Epidermal melanocyte (primary cell): ENCODE data around the gene NETO2.
"Not testable (repeated sequence)": the region's sequence is repeated elsewhere in the genome, so short reads cannot be mapped to it uniquely, and the experiment has no call there.

Experiments
- DNase-seq: peaks from one replicate; pipeline ENCODE4 v3.0.0; 2011; ENCODE audit warnings: low spot score; ENCODE audit not compliant: insufficient read length

Gene NETO2

DNA sequence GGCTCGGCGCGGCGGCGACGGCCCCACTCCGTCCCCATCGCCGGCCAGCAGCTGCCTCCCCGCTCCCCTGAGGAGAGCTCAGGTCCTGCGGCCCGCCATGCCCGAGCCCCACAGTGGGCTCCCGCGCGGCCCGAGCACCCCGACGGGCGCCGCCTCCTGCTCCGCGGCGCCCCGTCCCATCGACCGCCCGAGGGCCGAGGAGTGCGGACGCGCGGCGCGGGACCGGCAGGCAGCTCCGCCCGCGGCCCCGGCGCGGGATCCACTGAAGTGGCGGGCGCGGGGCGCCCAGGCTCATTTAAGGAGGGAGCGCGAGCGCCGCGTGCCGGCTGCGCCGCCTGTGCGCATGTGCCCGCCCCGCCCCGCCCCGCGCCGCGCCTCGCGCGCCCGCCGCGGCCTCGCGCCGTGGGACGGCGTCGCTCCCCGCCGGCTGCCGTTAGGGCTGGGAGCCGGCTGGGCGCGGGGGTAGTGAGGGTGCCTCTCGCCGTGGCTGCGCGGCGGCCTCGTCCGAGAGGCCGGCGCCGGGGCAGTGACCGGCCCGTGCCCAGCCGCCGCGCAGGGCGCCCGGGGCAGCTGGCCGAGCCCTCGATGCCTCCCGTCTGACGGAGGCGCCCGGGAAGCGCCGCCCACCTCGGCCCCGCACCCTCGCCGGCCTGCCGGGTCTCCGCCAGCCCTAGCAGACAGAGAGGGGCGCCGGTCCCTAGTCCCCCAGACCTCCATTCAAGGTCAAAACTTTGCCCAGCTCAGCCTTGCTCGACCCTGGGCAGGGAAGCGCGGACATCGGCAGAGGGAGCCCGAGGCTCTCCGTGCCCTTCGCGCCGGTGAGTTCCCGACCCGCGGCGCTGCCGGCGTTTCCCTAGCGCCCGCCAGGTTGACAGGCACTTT lies at the start of gene NETO2:
Gene NETO2, minus strand, starts transcription at position 269 of the 882 bp plus-strand sequence. CDS start 333 bp downstream, outside the sequence.
- no peak for DNase-seq

GRCh38 chr16:47182318-47182717 lies 38.6 kb upstream of the NETO2 start:
- DNase-seq, result no peak

DNA sequence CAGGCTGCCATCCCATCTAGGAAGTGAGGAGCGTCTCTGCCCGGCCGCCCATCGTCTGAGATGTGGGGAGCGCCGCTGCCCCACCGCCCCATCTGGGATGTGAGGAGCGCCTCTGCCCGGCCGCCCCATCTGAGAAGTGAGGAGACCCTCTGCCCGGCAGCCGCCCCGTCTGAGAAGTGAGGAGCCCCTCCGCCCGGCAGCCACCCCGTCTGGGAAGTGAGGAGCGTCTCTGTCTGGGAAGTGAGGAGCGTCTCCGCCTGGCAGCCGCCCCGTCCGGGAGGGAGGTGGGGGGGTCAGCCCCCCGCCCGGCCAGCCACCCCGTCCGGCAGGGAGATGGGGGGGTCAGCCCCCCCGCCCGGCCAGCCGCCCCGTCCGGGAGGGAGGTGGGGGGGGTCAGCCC lies 37.3 kb upstream of the NETO2 start:
- DNase-seq, result not testable (repeated sequence)

- DNase-seq, result no peak
These were observed 36.3 kb upstream of the NETO2 start for GRCh38 chr16:47180073-47180472.

DNA sequence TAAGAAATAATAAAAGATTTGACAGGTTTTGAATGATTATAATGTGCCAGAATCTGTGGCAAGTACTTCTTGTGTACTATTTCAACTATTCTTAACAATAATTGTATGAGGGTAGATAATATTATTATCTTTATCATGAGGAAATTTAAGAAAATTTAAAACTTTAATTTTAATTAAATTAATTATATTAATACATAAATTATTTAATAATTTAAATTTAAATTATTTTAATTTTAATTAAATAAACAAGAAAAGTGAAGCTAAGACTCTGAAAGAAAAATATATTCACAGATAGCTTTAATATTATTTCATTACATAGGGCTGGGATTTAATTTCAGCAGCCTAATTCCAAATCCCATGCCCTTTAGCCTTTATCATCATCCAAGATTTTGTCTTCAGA lies 31.4 kb upstream of the NETO2 start:
- no peak for DNase-seq

- no peak for DNase-seq
These were observed 19.1 kb upstream of the NETO2 start for GRCh38 chr16:47162670-47163420.

- no peak for DNase-seq
These were observed 17.7 kb upstream of the NETO2 start for GRCh38 chr16:47161464-47161863.

DNA sequence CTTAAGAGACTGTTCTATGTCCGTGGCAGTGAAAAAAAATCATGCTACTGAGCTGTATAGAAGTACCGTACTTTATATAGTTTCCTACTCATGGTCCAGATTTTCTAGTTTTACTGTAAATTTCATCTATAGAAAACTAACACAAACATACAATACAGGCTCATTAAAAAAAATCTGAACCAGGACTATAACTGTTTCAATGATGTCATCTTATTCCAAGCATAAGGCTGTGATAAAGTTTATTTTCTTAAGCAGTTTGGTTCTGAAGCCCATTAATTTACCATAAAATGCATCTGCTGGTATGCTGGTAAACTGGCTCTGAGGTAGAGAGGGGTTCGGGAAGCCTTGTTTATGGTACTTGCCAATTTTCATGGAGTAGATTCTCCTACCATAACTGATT lies 16.7 kb upstream of the NETO2 start:
- no peak for DNase-seq

DNA sequence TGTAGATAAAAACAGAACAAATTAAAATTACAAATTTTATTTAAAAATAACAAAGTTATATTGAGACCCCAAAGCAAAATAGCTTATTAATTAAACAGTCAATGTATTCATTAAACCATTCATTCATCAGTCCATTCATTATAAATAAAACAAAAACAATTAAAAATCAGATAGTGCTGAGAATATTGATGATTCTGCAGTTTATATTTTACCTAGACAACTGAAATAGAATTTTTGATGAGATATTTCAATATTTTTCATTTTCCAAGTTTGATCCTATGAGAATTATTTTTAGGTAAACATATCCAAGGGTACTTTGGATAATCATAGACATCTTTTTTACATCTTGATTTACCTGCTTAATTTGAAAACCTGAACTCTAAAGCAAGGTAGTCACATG lies 15.2 kb upstream of the NETO2 start:
- no peak for DNase-seq

DNA sequence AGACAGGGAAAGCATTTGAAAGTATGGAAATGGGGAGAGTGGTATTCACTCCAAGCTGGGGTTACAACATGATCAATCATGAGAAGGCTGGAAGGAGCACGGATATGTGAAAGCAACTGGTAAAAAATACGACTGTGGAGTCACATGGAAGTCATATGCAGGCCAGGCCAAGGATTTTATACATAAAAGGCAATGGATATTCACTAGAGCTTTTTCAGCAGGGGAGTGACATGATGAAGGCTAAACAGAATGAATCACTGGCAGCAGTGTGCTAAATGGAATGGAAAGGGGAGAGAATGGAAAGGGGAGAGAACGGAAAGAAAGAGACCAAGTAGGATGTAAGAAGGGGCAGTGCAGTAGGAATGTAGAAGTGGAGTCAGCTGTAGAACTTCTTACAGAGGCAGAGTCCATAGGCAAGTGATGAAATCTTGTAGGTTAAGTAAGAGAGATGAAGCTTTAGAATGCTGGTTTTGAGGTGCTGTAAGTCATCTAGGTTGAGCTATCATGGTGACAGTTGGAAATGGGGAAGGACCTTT lies 13.0 kb upstream of the NETO2 start:
- no peak for DNase-seq

DNA sequence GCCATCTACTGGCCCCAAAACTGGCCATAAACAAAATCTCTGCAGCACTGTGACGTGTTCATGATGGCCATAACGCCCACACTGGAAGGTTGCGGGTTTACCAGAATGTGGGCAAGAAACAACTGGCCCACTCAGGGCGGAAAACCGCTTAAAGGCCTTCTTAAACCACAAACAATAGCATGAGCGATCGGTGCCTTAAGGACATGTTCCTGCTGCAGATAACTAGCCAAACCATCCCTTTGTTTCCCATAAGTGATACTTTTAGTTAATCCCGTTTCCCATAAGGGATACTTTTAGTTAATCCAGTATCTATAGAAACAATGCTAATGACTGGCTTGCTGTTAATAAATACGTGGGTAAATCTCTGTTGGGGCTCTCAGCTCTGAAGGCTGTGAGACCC lies 8.8 kb upstream of the NETO2 start:
- not testable (repeated sequence) for DNase-seq

DNA sequence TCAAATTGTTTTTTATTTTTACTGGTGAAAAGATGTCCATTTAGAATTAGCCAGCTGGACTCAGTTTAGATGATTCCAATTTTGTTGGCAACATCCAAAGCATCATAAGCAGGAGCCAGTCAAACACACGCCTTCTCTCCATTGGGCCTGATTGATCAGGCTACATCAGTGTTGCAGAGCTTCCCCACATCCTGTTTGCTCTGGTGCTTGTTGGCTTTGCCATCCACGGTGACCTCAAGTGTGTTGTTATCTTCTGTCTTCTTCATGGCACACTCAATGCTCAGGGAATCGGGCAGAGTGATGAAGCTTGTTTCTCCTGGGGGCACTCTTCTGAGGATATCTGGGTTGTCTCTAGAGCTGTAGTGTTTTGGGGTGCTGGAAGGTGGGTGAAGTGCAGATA lies 6.3 kb upstream of the NETO2 start:
- DNase-seq, result no peak

DNA sequence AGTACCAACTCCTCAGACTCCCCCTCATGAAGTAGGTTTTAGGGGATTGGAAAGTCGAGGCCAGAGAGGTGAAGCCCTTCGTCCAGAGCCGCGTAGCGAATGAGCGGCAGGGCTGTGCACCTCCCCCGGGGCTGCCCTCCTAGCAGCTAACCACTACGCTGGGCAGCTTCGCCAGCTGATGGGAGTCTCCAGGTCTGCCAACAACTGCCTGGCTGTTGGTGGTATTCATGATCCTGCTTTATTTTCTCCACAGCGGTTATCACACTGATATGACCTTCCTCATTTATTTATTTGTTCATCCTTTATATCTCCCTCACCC lies 773 bp upstream of the NETO2 start:
- DNase-seq, result no peak

- no peak for DNase-seq
These were observed 696 bp downstream of the NETO2 start for GRCh38 chr16:47142821-47143676.

GRCh38 chr16:47142486-47142820 lies 1.3 kb downstream of the NETO2 start:
- DNase-seq, result no peak

DNA sequence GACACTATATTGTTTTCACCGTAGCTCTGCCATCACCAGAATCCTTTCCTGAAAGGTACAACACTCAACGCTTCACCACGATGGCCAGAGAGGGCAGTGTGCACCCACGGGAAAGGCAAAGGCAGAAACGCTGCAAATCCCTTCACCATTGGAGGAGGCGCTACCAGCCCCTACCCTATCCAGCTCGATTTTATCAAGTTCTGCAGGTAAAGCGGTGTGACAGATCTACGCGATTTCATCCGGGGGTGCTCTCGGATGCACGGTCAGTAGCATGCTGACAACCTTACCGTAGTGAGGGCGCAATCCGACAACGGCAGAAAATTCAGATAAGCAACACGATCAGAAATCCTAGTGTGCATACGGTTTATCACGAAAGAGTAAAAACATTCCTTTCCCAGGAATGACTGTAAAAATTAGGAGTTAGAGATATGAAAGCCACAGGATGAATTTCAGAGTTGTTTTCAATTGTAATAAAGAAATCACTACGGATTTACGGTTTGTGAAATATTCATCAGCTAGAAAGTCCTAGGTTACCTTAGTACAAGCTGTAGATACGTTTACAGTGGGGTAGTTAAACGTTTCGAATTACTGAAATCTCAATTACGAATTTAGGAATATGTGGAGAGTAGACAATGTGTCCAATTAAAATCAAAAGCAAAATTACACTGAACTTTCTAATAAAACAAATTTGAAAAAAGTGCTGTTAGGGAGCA lies 1.8 kb downstream of the NETO2 start:
- DNase-seq, result peak; percentile 93

DNA sequence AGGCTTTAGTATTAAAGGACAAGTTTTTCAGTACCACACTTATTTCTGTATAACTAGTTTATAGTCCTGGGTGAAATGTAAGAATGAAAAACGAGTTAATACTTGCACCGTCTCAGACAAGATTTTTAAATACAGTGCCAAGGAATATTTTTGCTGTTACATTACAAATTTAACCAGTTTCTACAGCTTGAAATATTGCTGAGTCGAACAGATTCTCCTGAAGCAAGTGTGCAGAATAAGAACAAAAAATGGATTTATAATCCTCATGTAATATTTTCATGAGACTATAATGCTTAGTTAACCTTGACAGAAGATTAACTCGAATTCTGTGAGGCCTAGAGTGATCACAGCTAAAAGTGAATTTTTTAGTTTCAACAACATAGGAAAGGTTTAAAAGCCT lies 3.1 kb downstream of the NETO2 start:
- DNase-seq, result no peak

DNA sequence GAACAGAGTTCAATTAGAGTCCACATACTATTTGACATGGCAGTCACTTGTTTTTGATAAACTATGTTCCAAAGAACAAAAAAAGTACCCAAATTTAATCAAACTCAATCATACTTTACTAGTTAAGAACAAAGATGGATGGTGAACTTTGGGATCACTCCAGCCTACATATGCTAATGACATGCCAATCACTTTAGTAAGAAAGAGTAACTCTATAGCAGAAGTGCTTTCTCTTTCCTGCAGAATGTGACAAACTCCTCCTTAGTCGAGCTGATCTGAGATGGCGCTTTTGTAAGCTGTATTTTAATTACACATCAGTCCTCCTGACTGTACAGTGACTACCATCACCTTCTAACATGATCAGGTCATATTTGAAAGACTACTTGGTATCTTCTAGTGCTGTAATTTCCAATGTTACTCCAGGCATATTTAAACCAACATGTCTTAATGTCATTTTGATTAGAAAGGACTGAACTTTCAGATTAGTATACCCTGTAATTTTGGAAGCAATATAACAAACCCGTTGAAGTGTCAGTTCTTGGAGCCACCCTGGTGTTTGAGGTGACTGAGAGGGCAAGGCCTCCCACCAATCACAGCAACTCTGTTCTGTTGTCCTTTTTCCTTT lies 4.1 kb downstream of the NETO2 start:
- no peak for DNase-seq

- not testable (repeated sequence) for DNase-seq
These were observed 5.8 kb downstream of the NETO2 start for GRCh38 chr16:47137925-47138324.

DNA sequence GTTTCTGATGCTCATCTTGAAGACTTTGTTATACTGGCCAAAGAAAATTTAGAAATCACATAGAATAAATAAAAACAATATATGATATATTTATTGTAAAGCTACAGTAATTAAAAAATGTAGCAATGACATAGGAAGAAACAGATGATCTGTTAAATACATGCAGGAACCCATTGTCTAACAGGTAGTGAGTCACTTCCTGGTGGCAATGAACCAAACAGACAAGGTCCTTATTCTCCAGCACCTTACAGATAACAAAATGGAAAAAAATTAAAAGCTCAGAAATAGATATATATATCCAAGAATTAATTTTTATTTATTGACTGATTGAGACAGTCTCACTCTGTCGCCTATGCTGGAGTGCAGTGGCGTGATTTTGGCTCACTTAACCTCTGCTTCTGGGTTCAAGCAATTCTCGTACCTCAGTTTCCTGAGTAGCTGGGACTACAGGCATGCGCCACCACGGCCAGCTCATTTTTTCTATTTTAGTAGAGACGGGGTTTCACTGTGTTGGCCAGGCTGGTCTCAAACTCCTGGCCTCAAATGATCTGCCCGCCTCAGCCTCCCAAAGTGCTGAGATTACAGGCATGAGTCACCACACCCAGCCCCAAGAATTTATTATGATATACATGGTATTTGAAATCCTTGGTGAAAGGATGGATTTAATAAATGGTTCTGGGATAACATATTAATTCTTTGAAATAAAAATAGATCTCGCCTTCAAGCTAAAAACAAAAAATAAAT lies 7.5 kb downstream of the NETO2 start:
- DNase-seq, result no peak
